DND-41 (cell line): ENCODE results near the gene DRD1.

Source experiments
- ATAC-seq: fragments of 200-7000 bp; cut with Tn5 transposase; 3 replicates; pipeline ENCODE4 v1.9.1; 2021; ENCODE audit warnings: low read depth; ENCODE audit not compliant: insufficient read depth
- DNase-seq: peaks from one replicate; pipeline ENCODE4 v3.0.0-alpha.2; 2020
- H2AFZ ChIP-seq: 2 replicates; pipeline ENCODE4 v1.6.0; 2012; ENCODE audit warnings: low read depth, low read length
- H3K27ac ChIP-seq: 2 replicates; pipeline ENCODE4 v1.5.1; 2012; ENCODE audit warnings: low read length, inconsistent platforms
- H3K27me3 ChIP-seq: fragments of 200-600 bp; sonication (generic); 2 replicates; pipeline ENCODE4 v1.6.0; 2012; ENCODE audit warnings: low read length, mild to moderate bottlenecking, inconsistent platforms; ENCODE audit not compliant: insufficient read depth, poor library complexity
- H3K36me3 ChIP-seq: 2 replicates; pipeline ENCODE4 v1.5.1; 2012; ENCODE audit warnings: low read length, inconsistent platforms; ENCODE audit not compliant: insufficient read depth
- H3K4me1 ChIP-seq: 2 replicates; pipeline ENCODE4 v1.5.1; 2012; ENCODE audit warnings: mild to moderate bottlenecking, low read length; ENCODE audit not compliant: insufficient read depth
- H3K4me2 ChIP-seq: 2 replicates; pipeline ENCODE4 v1.6.0; 2012; ENCODE audit warnings: mild to moderate bottlenecking, moderate library complexity, low read length, inconsistent platforms; ENCODE audit not compliant: insufficient read depth
- H3K4me3 ChIP-seq, 2 experiments: fragments of 200-600 bp in 1 of 2; shearing (Covaris generic) in 1 of 2; 2 replicates each; pipeline ENCODE4 v1.5.1; 2012 to 2016; ENCODE audit warnings: inconsistent platforms in 2 of 2, low read length in 2 of 2, mild to moderate bottlenecking in 2 of 2, low read depth in 1 of 2, moderate library complexity in 1 of 2
- H3K79me2 ChIP-seq: 2 replicates; pipeline ENCODE4 v1.6.0; 2012; ENCODE audit warnings: low read length, inconsistent platforms; ENCODE audit not compliant: insufficient read depth
- H3K9ac ChIP-seq: 2 replicates; pipeline ENCODE4 v1.6.0; 2012; ENCODE audit warnings: low read depth, mild to moderate bottlenecking, inconsistent platforms, low read length, moderate library complexity
- H3K9me3 ChIP-seq: 2 replicates; pipeline ENCODE4 v1.5.1; 2012; ENCODE audit warnings: low read length, moderate library complexity, mild to moderate bottlenecking, inconsistent platforms; ENCODE audit not compliant: insufficient read depth, severe bottlenecking
- H4K20me1 ChIP-seq: 2 replicates; pipeline ENCODE4 v1.6.0; 2012; ENCODE audit warnings: low read length; ENCODE audit not compliant: insufficient read depth
- CTCF ChIP-seq: IDR thresholded peaks from 2 replicates; pipeline ENCODE4 v1.5.1; 2012; ENCODE audit warnings: borderline replicate concordance, low read length, moderate library complexity, mild to moderate bottlenecking; ENCODE audit not compliant: poor library complexity, severe bottlenecking; ENCODE audit errors: extremely low read depth
- EZH2 ChIP-seq: IDR thresholded peaks from 3 replicates; pipeline ENCODE4 v1.6.1; 2012; ENCODE audit warnings: borderline replicate concordance, low read depth, mild to moderate bottlenecking, moderate library complexity, low read length, inconsistent platforms; ENCODE audit not compliant: severe bottlenecking

The DRD1 gene

GRCh38 chr5:175461370-175461769 is 17.4 kb upstream of the DRD1 start:
- no peak overlapping the region for H3K4me2 ChIP-seq
- H3K36me3 ChIP-seq = no peaks in the 10 kb centered on the region
- no peaks in the 10 kb centered on the region for H4K20me1 ChIP-seq
- no peak overlapping the region for H3K9ac ChIP-seq
- TF ChIP-seq EZH2 (no peak), CTCF (no peak)
- H3K27me3 ChIP-seq = no peaks in the 10 kb centered on the region
- no peaks in the 10 kb centered on the region for H3K79me2 ChIP-seq
- no peak for DNase-seq
- H3K9me3 ChIP-seq = no peaks in the 10 kb centered on the region
- no peak for ATAC-seq
- H3K4me3 ChIP-seq = no peak overlapping the region
- no peak overlapping the region for H3K27ac ChIP-seq
- no peak overlapping the region for H2AFZ ChIP-seq
- no peaks in the 10 kb centered on the region for H3K4me1 ChIP-seq

GRCh38 chr5:175460552-175460951 is 16.6 kb upstream of the DRD1 start:
- Histone ChIP-seq H3K36me3 (no peaks in the 10 kb centered on the region), H3K4me1 (no peaks in the 10 kb centered on the region), H3K9me3 (no peaks in the 10 kb centered on the region), H2AFZ (no peak overlapping the region), H3K79me2 (no peaks in the 10 kb centered on the region), H3K27ac (no peak overlapping the region), H3K4me2 (no peak overlapping the region), H4K20me1 (no peaks in the 10 kb centered on the region), H3K27me3 (no peaks in the 10 kb centered on the region), H3K4me3 (no peak overlapping the region), H3K9ac (no peak overlapping the region)
- TF ChIP-seq CTCF (no peak), EZH2 (no peak)
- no peak for DNase-seq
- ATAC-seq = no peak

- H3K4me3 ChIP-seq = no peak overlapping the region
- H2AFZ ChIP-seq = no peak overlapping the region
- ATAC-seq (no peak), DNase-seq (no peak)
- no peaks in the 10 kb centered on the region for H3K79me2 ChIP-seq
- no peaks in the 10 kb centered on the region for H3K36me3 ChIP-seq
- no peak overlapping the region for H3K27ac ChIP-seq
- no peak overlapping the region for H3K9ac ChIP-seq
- H3K27me3 ChIP-seq = no peaks in the 10 kb centered on the region
- H3K9me3 ChIP-seq = no peaks in the 10 kb centered on the region
- H4K20me1 ChIP-seq = no peaks in the 10 kb centered on the region
- H3K4me2 ChIP-seq = no peak overlapping the region
- TF ChIP-seq CTCF (peak; percentile 54), EZH2 (no peak)
- no peaks in the 10 kb centered on the region for H3K4me1 ChIP-seq
These were observed 16.1 kb upstream of the DRD1 start for GRCh38 chr5:175460126-175460525.

- H3K9ac ChIP-seq = no peak overlapping the region
- no peaks in the 10 kb centered on the region for H3K79me2 ChIP-seq
- no peaks in the 10 kb centered on the region for H4K20me1 ChIP-seq
- H3K27ac ChIP-seq = no peak overlapping the region
- no peaks in the 10 kb centered on the region for H3K9me3 ChIP-seq
- H3K4me3 ChIP-seq = no peak overlapping the region
- H2AFZ ChIP-seq = no peak overlapping the region
- ATAC-seq = no peak
- H3K4me1 ChIP-seq = no peaks in the 10 kb centered on the region
- no peaks in the 10 kb centered on the region for H3K36me3 ChIP-seq
- H3K4me2 ChIP-seq = no peak overlapping the region
- DNase-seq = no peak
- TF ChIP-seq EZH2 (no peak), CTCF (no peak)
- peaks cover 11% of the 10 kb centered on the region for H3K27me3 ChIP-seq
These were observed 13.5 kb upstream of the DRD1 start for GRCh38 chr5:175457466-175457865.
